ENCODE results near the gene PCDHGA1. TPM values are rescaled to one million over a fixed set of nuclear protein-coding genes. Genes with fewer than 3 reads are reported as not detected.

PCDHGA1 gene
- total RNA-seq, 2 donors from 2014 or later, result 0.33 to 0.78 TPM

DNA sequence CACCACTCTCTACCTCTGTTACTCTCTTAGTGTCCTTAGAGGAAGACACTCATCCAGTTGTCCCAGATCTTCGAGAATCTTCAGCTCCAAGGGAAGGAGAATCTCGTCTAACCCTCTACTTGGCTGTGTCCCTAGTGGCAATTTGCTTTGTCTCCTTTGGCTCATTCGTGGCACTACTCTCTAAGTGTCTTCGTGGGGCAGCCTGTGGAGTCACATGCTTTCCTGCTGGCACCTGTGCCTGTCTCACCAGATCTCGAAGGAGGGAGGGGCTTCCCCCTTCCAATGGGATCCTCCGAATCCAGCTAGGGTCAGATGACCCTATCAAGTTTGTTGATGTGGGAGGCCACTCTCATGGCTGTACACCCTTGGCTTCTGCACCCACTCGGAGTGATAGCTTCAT lies 156.8 kb downstream of the PCDHGA1 start:
- DNase-seq (no peak), ATAC-seq (no peak)
- intact Hi-C loops (cut with DNase I), result no loop called here
- Histone ChIP-seq H3K4me3 (no peak overlapping the region), H3K9me3 (no peaks in the 10 kb centered on the region), H3K36me3 (replicated peaks in 1 of 2; ENCODE audit: insufficient read depth in 1 of 2, low read depth in 2 of 2) (no peaks in the 10 kb centered on the region), H3K27ac (no peak overlapping the region), H3K27me3 (no peaks in the 10 kb centered on the region), H3K4me1 (peaks cover 18% of the 10 kb centered on the region)
- 91 to 95% methylated on average over 4 to 7 of the region's 7 CpGs for WGBS, 2 donors
- no peak for TF ChIP-seq POLR2A (IDR thresholded peaks at IDR 0.05)
- TF ChIP-seq, protein P1, sequence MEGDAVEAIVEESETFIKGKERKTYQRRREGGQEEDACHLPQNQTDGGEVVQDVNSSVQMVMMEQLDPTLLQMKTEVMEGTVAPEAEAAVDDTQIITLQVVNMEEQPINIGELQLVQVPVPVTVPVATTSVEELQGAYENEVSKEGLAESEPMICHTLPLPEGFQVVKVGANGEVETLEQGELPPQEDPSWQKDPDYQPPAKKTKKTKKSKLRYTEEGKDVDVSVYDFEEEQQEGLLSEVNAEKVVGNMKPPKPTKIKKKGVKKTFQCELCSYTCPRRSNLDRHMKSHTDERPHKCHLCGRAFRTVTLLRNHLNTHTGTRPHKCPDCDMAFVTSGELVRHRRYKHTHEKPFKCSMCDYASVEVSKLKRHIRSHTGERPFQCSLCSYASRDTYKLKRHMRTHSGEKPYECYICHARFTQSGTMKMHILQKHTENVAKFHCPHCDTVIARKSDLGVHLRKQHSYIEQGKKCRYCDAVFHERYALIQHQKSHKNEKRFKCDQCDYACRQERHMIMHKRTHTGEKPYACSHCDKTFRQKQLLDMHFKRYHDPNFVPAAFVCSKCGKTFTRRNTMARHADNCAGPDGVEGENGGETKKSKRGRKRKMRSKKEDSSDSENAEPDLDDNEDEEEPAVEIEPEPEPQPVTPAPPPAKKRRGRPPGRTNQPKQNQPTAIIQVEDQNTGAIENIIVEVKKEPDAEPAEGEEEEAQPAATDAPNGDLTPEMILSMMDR (IDR thresholded peaks at IDR 0.05), result no peak

DNA sequence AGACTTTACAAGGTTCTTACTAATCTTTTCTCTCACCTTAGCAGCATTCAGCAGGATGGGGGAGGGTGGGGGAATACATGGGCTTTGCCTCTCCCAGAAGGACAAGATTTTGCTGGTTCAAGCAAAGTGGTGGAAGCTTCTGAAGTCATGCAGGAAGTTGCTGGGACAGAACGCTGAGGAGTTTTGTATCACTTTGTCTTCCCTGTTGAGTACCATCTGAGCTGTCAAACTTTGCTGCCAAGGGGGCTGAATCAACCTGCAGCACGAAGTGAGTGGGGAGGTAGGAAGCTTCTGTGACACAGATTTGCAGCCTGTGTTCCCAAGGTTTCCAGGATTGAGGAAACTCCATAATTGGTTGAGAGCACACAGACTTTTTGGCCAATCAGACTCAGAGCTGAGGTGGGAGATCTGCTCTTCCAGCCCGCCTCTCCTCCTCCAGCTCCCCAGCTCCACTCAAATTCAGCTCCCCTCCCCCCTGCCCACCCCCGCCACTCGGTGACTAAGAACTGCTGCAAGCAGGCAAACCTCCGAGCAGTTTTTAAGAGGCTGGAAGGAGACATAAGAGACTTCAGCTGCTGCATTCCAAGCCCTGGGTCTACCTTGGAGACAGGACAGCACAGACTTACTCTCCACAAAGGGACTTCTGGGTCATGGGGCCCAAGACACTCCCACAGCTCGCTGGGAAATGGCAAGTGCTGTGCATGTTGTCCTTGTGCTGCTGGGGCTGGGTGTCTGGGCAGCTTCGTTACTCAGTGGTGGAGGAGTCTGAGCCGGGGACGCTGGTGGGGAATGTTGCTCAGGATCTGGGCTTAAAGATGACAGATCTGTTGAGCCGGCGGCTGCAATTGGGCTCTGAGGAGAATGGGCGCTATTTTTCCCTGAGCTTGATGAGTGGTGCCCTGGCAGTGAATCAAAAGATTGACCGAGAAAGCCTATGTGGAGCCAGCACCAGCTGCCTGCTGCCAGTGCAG lies 158.6 kb downstream of the PCDHGA1 start, which contains the start of gene PCDHGC5:
TSS of gene PCDHGC5 (plus strand) at position 491 of the 971 bp plus-strand sequence. CDS start at position 651, 160 bp downstream.
- WGBS, 2 donors, result 75 to 79% methylated on average over 14 of the region's 14 CpGs
- H3K27me3 ChIP-seq, result no peaks in the 10 kb centered on the region
- no peak within 1 kb of the TSS for H3K27ac ChIP-seq
- H3K4me3 ChIP-seq, result no peak within 1 kb of the TSS
- peaks cover 17% of the 10 kb centered on the region for H3K4me1 ChIP-seq
- H3K36me3 ChIP-seq (replicated peaks in 1 of 2; ENCODE audit: insufficient read depth in 1 of 2, low read depth in 2 of 2), result no peaks in the 10 kb centered on the region
- DNase-seq (no peak), ATAC-seq (no peak)
- no peaks in the 10 kb centered on the region for H3K9me3 ChIP-seq
- intact Hi-C loops (cut with DNase I), result no loop called here
- no peak for TF ChIP-seq POLR2A (IDR thresholded peaks at IDR 0.05)
- TF ChIP-seq, protein P1 (IDR thresholded peaks at IDR 0.05), result no peak

DNA sequence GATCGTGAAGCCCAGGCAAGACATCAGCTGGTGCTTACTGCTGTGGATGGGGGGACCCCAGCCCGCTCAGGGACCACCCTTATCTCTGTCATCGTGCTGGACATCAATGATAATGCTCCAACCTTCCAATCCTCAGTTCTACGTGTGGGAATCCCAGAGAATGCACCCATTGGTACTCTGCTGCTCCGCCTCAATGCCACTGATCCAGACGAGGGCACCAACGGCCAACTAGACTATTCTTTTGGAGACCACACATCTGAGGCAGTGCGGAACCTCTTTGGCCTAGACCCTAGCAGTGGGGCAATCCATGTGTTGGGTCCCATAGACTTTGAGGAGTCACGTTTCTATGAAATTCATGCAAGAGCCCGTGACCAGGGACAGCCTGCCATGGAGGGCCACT lies 159.5 kb downstream of the PCDHGA1 start:
- intact Hi-C loops (cut with DNase I), result no loop called here
- no peak for DNase-seq
- H3K4me3 ChIP-seq, result no peak overlapping the region
- TF ChIP-seq, protein P1 (IDR thresholded peaks at IDR 0.05), result no peak
- no peak for TF ChIP-seq POLR2A (IDR thresholded peaks at IDR 0.05)
- H3K27ac ChIP-seq, result no peak overlapping the region
- no peaks in the 10 kb centered on the region for H3K9me3 ChIP-seq
- peaks cover 7% of the 10 kb centered on the region for H3K4me1 ChIP-seq
- no peaks in the 10 kb centered on the region for H3K36me3 ChIP-seq (replicated peaks in 1 of 2; ENCODE audit: insufficient read depth in 1 of 2, low read depth in 2 of 2)
- no peak for ATAC-seq
- WGBS, 2 donors, result 82 to 93% methylated on average over 2 to 10 of the region's 10 CpGs
- H3K27me3 ChIP-seq, result no peaks in the 10 kb centered on the region

DNA sequence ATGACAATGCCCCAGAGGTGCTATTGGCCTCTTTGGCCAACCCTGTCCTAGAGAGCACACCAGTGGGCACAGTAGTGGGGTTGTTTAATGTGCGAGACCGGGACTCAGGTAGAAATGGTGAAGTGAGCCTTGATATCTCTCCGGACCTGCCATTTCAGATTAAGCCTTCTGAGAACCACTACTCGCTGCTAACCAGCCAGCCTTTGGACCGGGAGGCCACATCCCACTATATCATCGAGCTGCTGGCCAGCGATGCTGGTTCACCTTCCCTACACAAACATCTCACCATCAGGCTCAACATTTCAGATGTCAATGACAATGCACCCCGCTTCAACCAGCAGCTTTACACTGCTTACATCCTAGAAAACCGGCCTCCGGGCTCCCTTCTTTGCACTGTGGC lies 160.0 kb downstream of the PCDHGA1 start:
- DNase-seq, result no peak
- no peak for TF ChIP-seq POLR2A (IDR thresholded peaks at IDR 0.05)
- TF ChIP-seq, protein P1 (IDR thresholded peaks at IDR 0.05), result no peak
- Histone ChIP-seq H3K27ac (no peak overlapping the region), H3K9me3 (no peaks in the 10 kb centered on the region), H3K27me3 (no peaks in the 10 kb centered on the region), H3K4me1 (peaks cover 3% of the 10 kb centered on the region), H3K36me3 (replicated peaks in 1 of 2; ENCODE audit: insufficient read depth in 1 of 2, low read depth in 2 of 2) (no peaks in the 10 kb centered on the region), H3K4me3 (no peak overlapping the region)
- ATAC-seq, result no peak
- intact Hi-C loops (cut with DNase I), result no loop called here
- WGBS, 2 donors, result 90 to 96% methylated on average over 10 of the region's 10 CpGs

Measured in body of pancreas (tissue), 4 donors.